Fibroblast of skin of left biceps (primary cell): ENCODE measurements around the gene SERPINE1.

Experiments used
- DNase-seq, 2 experiments: peaks; one replicate each; pipeline ENCODE4 v3.0.0-alpha.2; 2013; ENCODE audit warnings: low read depth in 2 of 2

SERPINE1 gene

GRCh38 chr7:101156277-101156676 is 29.4 kb downstream of the SERPINE1 start:
- no peak for DNase-seq

GRCh38 chr7:101156866-101157589 is 30.1 kb downstream of the SERPINE1 start:
- DNase-seq = no peak

GRCh38 chr7:101159696-101160674 is 33.1 kb downstream of the SERPINE1 start:
- DNase-seq = no peak

GRCh38 chr7:101160910-101161309 is 34.0 kb downstream of the SERPINE1 start:
- no peak for DNase-seq

- no peak for DNase-seq
Observed at GRCh38 chr7:101161692-101162471, 35.0 kb downstream of the SERPINE1 start.

GRCh38 chr7:101162551-101163278 is 35.8 kb downstream of the SERPINE1 start:
- no peak for DNase-seq

GRCh38 chr7:101163279-101164070 is 36.6 kb downstream of the SERPINE1 start:
- DNase-seq = no peak

GRCh38 chr7:101164071-101164840 is 37.4 kb downstream of the SERPINE1 start:
- DNase-seq = no peak

GRCh38 chr7:101165075-101165957 is 38.4 kb downstream of the SERPINE1 start, which contains the start of gene VGF:
VGF (minus strand) TSS chr7:101165569; CDS start chr7:101164843, 726 bp downstream.
- peak; percentile 86 to 87 for DNase-seq

- no peak for DNase-seq
Observed at GRCh38 chr7:101165958-101166647, 39.2 kb downstream of the SERPINE1 start.

- DNase-seq = no peak
Observed at GRCh38 chr7:101166648-101166908, 39.7 kb downstream of the SERPINE1 start.

- no peak for DNase-seq
Observed at GRCh38 chr7:101166909-101167644, 40.2 kb downstream of the SERPINE1 start.

GRCh38 chr7:101167645-101168411 is 40.9 kb downstream of the SERPINE1 start:
- DNase-seq = no peak

GRCh38 chr7:101168412-101169049 is 41.6 kb downstream of the SERPINE1 start:
- DNase-seq = no peak

- no peak for DNase-seq
Observed at GRCh38 chr7:101169110-101169837, 42.4 kb downstream of the SERPINE1 start.
